SIG-M5 treated with dmso at 0.1 percent for 504 hours (cell line): ENCODE data around the gene PAFAH2.
A peak's percentile ranks its signal among the peaks of the same experiment; 100 is the strongest.
"Not testable (repeated sequence)": the region's sequence is repeated elsewhere in the genome, so short reads cannot be mapped to it uniquely, and the experiment has no call there.

Source experiments
- DNase-seq: peaks from one replicate; lab custom pipeline; 2025; ENCODE audit not compliant: unreplicated experiment; lab: John Stamatoyannopoulos, UW

PAFAH2 gene

DNA sequence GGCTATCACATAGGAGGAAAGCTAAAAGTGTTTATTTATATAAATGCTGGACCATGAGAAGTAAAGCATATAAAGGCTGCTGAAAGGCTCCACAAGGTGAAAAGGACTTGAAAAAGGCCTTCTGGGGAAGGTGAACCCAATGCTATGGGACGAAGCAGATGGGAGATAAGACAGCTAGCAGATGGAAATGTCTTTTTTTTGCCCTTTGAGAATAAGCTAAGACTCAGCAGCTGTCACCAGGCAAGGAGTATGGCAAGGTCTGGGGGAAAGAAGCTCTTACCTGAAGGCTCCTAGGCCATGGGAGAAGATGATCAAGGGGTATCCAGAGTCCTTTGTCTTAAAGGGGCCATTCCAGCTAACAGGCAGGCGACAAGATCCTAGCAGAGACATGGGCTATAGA, 9.9 kb downstream of the PAFAH2 start:
- DNase-seq: no peak

DNA sequence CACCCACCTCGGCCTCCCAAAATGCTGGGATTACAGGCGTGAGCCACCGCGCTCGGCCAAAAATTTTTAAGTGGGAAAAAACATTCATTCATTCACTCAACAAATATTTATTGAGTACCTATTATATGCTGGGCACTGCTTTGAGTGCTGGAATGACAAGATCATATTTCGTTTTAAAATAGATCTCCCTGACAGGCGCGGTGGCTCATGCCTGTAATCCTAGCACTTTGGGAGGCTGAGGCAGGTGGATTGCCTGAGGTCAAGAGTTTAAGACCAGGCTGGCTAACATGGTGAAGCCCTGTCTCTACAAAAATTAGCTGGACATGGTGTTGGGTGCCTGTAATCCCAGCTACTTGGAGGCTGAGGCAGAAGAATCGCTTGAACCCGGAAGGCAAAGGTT, 11.1 kb downstream of the PAFAH2 start:
- DNase-seq: not testable (repeated sequence)

DNA sequence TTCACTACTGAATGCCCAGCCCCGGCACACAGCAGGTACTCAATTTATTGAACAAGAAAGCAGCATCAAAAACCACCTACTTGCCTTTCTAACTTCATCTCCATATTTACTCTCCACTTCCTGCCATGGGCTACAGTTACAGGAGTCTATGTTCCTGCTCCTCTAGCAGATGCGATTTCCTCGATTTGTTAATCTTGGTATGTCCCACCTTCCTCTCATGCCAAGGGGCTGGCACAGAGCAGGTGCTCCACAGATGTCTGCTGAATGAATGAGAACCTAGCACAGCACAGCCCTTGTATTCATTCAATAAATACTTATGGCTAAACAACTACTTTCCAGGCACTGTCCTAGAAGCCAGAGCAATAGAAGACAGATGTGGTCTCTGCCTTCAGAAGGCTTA, 12.2 kb downstream of the PAFAH2 start:
- DNase-seq: no peak

DNA sequence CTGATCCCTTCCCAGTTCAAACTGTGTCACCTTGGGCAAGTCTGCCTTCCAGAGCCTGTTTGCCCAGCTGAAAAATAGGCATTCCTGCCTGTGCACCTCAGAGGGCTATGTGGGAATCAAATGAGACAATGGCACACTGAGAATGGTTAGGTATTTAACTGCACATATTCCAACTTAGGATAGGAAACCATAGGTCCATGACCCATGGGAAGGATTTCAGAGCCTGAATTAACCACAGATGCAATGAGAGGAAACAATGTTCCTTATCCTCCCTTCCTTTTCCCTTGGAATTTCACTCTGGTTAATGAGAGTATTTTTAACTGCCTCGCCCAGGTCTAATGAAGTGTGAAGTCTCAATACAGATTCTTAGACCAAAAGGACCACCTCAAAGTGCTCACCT, 12.7 kb downstream of the PAFAH2 start:
- no peak for DNase-seq

DNA sequence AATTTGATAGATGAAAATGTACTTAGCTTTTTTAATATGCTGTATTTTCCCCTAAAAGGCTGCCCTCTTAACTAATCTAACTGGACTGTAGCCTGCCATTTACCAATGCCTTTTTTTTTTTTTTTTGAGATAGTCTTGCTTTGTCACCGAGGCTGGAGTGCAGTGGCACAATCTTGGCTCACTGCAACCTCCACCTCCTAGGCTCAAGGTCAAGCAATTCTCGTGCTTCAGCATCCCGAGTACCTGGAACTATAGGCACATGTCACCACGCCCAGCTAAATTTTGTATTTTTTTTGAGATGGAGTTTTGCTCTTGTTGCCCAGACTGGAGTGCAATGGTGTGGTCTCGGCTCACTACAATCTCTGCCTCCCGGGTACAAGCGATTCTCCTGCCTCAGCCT, 18.7 kb downstream of the PAFAH2 start:
- DNase-seq: no peak

DNA sequence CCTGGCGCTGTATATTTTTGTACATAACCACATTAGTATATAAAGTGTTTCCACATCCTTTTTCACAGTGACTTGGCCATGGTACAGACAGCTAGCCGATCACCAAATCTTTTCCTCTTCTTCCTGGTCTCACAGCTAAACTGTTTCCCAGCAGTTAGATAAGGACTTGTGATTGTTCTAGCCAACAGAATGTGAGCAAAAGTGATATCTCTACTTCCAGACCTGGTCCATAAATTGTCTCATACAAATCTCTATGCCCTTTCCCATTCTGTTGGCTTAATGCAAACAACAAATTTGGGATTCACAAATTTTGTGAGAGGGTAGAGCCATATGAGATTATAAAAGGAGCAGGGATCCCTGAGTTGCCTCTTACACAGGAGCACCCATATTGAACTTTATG, 19.5 kb downstream of the PAFAH2 start:
- no peak for DNase-seq

DNA sequence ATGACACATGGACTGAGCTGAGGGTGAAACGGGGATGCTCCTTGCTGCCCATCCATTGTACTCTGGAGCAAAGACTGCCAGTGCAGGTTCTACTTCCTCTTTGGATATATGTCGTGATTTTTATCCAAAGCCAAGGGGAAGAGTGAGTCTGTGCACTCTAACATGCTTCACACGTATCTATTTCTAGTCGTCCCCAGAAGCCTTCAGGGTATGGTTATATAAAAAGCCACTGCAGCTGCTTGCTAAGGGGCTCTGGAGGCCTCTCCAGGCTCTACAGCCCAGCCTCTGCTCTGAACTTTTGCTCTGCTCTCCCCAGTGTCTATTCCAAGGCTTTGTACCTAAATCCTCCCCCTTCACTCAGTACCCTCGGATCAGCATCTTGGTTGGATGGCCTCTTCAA, 20.1 kb downstream of the PAFAH2 start:
- DNase-seq: no peak

DNA sequence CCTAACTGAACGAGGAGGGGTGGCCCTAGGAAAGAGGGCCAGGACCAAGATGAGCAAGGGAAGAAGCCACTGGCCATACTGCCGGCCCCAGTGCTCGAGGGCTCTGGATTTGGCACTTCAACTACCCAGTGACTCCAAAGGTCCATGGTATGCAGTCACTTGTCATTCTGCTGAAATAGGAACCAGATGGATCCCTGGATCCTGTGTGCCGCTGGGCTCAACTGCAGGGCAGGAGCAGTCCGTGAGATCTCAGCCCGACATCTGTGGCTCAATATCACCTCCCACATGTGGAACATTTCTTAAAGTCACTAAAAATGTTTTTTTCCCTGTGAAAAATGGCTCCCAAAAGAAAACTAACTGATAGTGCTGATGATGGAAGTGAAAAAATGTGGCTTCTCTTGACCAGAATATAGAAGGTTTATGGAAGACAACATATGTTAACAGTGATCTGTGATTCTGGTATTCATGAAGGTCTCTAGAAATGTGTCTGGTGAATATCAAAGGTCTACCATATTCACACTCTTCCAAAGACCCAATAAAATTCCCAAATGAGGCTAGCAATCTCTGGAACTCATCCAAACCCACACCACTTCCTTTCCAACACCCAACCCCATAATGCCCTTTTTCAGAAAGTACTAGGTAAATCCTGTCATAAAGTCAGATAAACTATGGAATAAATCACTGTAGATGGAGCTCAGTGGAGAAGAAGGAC, 24.1 kb downstream of the PAFAH2 start:
- DNase-seq: no peak

DNA sequence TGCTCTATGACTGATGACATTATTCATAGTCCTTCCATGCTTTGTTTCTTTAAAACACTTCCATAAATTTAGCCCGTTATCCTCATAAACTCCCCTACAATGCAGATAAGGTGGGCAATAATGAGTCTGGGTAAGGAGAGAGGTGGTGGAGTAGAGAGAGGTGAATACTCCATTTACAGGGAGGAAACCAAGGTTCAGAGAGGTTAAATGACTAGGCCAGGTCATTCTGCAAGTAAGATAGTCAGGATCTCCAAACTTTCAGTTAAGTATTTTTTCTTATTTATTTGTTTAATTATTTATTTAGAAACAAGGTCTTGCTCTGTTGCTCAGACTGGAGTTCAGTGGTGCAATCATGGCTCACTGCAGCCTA, 26.1 kb downstream of the PAFAH2 start:
- DNase-seq: no peak

DNA sequence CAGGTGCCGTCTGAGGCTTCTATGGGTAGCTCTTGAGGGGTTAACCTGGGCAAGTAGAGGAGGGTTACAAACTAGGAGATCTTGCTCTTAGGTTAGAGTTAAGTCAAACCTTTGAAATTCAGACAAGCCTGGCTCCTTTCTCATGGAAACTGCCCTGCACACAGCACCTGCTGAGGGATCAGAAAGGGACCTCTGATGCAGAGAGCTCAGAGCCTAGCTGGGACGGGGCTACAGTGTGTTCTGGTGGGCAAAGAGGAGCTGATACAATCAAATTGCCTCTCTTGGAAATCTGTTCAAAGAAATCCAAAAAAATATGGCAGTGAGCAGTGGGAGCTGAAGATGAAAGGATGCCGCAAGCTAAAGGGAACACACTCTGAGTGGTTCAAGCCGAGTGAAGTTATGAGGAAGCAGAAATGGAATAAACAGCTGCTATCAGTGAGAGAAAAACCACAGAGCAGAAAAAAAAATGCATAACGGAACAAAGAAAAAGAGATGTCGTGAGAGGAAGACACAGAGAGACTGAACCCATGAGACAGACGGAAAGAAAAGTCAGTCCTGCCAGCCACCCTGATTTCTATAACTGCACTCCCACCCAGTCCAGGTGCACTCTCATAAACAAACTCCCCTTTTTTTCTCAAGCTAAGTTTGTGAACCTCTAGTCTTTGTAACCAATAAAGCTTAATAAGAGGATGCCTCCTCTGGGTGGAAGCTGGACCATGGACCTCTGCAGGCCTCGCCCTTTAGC, 26.6 kb downstream of the PAFAH2 start:
- DNase-seq: peak; percentile 77

DNA sequence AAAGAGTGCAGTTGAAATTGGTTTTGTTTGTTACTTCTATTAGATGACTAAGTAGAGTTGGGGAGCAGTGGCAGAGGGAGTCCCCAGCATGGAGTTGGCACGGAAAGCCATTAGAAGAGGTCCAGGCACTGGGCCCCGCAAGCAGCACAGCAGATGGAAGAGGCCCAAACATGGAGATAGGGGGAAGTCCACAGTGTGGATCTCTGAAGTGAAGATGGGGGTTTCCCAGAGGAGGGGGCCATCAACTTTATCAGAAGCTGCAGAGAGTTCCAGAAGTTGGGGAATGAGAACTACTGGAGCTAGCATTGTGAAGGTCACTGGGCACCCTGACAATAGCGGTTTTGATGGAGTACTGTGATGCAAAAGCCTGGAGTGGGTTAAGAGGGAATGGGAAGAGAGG, 30.6 kb downstream of the PAFAH2 start:
- no peak for DNase-seq

DNA sequence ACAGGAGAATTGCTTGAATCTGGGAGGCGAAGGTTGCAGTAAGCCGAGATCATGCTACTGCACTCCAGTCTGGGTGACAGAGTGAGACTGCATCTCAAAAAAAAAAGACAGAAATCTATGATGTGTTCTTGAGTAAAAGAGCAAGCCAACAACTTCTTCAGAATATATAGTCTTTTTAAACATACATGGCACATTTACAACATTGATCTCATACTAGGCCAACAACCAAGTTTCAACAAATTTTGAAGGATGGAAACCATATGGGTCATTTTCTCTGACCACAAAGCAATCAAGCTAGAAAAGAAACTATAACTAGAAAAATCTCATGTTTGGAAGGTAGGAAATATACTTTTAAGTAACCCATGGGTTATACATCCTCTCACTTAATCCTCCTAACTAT, 38.3 kb downstream of the PAFAH2 start:
- DNase-seq: no peak

DNA sequence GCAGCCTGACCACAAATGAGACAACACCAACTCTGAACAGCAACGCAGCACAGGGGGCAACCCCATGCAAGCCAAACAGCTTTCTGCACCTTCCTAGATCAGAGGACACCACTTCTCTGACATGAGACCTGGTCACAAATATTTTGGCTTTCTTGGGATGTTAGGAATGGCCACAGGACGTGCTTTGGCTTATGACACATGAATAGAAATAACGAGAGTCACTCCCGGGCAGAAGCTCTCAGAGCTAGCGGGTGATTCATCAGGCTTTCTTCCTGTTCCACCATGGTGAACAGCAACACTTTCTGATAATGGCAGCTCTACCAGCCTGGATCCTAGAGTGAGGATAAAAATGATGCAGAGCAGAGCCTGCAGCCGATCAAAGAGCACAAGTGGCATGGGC, 39.4 kb downstream of the PAFAH2 start:
- no peak for DNase-seq

DNA sequence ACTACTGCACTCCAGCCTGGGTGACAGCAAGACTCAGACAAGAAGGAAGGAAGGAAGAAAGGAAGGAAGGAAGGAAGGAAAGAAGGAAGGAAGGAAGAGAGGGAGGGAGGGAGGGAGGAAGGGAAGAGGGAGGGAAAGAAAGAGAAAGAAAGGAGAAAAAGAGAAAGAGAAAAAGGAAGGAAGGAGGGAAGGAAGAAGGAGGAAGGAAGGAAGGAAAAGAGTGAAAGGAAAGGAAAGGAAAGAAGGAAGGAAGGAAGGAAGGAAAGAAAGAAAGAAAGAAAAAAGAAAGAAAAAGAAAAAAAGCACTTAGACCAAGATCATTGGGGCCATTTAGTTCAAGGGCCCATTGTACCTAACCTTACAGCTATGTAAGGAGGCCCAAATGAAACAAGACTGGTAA, 42.3 kb downstream of the PAFAH2 start:
- no peak for DNase-seq

DNA sequence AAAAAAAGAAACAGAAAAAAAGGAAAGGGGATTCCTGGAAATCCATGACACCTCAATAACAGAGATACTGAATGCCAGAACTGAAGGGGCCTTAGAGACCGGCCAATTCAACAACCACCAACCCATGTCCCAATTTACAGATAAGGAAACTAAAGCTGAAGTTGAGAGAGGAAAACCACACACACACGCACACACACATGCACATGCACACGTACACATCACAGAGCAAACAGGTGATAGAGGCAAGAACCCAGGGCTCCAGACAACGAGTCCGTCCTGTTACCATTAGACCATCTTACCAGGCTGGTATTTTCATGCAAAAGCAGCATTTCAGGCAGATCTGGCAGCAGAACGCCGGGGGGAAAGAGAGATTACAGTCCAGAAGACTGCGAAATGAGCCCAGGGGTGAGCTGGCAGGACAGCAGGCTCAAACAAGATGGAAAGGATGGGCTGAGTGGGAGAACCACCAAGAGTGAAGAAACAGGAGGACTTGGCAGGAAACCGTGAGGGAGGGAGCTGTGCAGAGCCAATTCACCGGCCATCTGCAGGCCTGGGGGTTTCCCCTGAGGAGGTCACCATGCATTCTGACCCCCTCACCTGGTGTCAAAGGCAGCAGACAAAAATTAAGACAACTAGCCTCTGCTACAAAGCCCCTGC, 43.5 kb downstream of the PAFAH2 start:
- DNase-seq: no peak

DNA sequence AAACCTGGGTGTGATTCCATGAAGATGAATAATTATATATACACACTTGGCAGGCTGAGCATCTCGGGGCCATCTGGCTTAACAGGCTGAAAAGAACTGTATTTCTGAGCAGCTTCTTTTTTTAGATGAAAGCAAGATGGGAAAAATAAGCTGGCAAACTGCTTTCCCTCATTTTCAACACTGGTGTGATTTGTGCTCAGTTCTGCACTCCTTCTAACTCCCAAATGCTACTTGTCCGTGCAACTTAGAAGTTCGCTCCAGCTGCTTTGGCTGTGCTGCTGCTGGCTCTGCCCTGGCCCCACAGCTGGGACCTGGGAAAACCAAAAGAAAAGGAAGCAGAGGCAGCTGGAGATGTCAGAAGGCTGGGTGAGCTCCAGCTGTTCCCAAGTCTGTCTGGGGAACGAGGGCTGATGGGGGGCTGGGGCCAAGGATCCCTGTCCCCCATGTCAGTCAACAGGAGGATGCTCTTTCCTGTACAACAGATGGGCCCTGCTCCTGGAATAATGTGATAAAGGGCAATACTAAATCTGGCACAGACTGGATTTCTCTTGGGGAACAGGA, 44.9 kb downstream of the PAFAH2 start:
- no peak for DNase-seq

DNA sequence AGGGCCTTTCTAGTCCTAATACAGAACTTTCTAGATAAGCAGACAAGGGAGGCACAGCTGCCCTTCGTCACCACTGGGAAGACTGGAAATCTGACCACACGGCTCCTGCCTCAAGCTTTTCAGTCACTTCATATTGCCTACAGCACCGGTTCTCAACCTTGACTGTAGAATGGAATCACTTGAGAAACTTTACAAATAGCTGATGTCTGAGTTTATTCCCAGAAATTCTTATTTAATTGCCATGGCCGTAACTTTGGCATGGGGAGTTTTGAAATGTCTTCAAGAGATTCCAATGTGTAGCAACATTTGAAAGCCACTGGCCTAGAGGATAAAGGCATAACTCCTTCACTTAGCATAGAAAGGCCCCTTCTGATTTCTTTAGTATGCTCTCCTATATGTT, 49.2 kb downstream of the PAFAH2 start:
- DNase-seq: no peak

DNA sequence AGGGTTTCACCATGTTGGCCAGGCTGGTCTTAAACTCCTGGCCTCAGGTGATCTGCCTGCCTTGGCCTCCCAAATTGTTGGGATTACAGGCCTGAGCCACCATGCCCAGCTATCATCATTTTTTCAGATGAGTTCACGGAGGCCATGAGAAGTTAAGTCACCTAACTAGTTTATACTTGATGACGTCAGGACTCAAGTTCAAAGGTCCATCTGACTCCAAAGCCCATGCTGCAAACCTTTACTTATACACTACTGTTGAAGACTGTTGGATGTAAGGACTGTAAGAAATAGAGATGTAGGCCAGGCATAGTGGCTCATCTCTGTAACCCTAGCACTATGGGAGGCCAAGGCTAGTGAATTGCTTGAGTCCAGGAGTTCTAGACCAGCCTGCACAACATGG, 50.8 kb downstream of the PAFAH2 start:
- DNase-seq: no peak

DNA sequence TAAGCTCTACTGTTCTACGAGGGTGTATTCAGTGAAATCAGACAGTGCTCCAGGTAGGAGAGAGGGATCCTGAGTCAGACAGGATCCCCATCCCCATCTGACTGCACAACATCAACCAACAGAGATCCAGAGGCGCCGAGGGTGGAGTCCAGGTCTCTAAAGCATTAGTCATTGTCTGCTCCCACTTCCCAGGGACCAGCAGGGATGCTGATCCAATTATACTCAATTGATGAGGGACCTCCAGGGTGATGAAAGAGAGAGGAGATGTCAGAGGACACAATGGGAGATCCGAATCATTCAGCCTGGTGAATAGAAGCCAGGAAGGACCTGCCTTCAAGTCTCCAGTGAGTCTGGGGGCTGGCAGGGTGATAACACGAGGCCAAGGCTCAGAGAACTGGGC, 52.1 kb downstream of the PAFAH2 start:
- DNase-seq: no peak

DNA sequence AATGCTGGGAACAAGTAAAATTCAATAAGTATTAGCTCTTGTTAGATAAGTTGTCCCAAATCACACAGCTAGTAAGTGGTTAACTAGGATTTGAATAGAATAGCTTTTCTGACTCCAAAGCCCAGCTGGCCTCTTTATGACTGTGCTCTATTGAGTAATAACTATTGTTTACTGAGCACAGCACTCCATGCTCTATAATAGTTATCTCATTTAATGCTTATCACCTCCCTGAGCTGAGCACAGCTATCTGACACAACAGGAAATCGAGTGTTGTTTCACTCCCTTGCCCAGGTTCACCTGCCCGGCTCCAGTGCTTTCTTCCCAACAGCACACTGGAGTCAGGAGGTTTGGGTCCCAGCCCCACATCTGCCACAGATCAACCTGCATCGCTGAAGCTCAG, 52.9 kb downstream of the PAFAH2 start:
- no peak for DNase-seq

DNA sequence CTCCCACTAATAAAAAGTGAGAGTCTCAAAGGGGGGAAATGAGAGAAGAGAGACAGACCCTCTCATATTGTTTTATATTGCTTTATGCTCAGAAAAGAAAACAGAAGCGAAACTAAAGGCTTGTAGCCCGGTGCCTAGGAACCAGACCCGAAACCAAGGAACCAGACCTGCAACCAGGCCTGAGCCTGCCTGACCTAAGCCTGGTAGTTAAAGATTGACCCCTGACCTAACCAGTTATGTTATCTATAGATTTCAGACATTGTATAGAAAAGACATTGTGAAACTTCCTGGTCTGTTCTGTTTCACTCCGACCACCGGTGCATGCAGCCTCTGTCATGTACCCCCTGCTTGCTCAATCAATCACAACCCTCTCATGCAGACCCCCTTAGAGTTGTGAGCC, 54.4 kb downstream of the PAFAH2 start:
- DNase-seq: not testable (repeated sequence)

DNA sequence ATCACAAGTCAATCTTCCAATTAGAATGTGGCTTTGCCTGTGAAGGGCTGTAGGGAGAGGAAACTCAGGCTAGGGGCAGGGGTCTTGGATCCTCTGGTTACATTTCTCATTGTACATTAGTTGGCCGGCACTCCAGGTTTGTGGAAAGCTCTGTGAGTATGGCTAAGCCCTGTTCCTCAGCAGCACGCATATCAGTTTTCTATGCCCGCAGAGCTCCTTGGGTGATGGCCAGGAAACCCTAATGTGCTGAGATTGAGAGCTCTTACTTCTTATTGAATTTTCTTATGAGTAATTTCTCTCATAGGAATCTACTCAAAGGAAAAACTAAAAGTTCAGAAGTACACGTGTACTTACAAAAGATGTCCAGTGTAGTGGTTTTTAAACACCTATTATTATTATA, 60.9 kb downstream of the PAFAH2 start:
- DNase-seq: no peak
